CD4-positive, alpha-beta T cell (primary cell): ENCODE measurements around the gene GRM4. TPM values are rescaled to one million over a fixed set of nuclear protein-coding genes. Genes with fewer than 3 reads are reported as not detected.

Experiments
- ATAC-seq: fragments of 200-7000 bp; cut with Tn5 transposase; one replicate; pipeline ENCODE4 v1.10.0; 2022; ENCODE audit warnings: mild to moderate bottlenecking; ENCODE audit not compliant: poor library complexity
- CTCF ChIA-PET: fragments of 350-600 bp; sonication (Branson Sonifier 250); formaldehyde crosslinking; loops from one replicate; lab custom pipeline; 2021; ENCODE audit warnings: antibody characterized with exemption, inconsistent platforms; lab: Charles Lee
- POLR2A ChIA-PET: fragments of 350-600 bp; sonication (Branson Sonifier 250); formaldehyde crosslinking; loops from one replicate; lab custom pipeline; 2021; ENCODE audit warnings: antibody characterized with exemption, inconsistent platforms; lab: Charles Lee
- DNase-seq, 14 experiments: peaks; one replicate each; pipeline ENCODE4 v3.0.0-alpha.2; 2013 to 2020; ENCODE audit warnings: mixed read lengths in 2 of 14
- H3K27ac ChIP-seq, 2 donors: one replicate each; pipeline versions ENCODE4 v1.5.1 to v1.7.0; 2013; ENCODE audit warnings: low read length in 2 of 2, low read depth in 1 of 2, mild to moderate bottlenecking in 1 of 2
- H3K27me3 ChIP-seq, 2 experiments: 1 replicate in 1 of 2; 2 replicates in 1 of 2; pipeline versions ENCODE4 v1.6.1 to v1.7.0; 2013; ENCODE audit warnings: low read length in 2 of 2, control low read depth in 1 of 2, mild to moderate bottlenecking in 1 of 2, moderate library complexity in 1 of 2; ENCODE audit not compliant: insufficient read depth in 2 of 2, control insufficient read depth in 1 of 2
- H3K36me3 ChIP-seq: one replicate; pipeline ENCODE4 v1.6.1; 2013; ENCODE audit warnings: low read length, control low read depth; ENCODE audit not compliant: insufficient read depth
- H3K4me1 ChIP-seq: one replicate; pipeline ENCODE4 v1.6.1; 2013; ENCODE audit warnings: low read length, control low read depth; ENCODE audit not compliant: insufficient read depth
- H3K4me3 ChIP-seq: one replicate; pipeline ENCODE4 v1.5.1; 2013; ENCODE audit warnings: mild to moderate bottlenecking, low read length, moderate library complexity
- H3K9me3 ChIP-seq, 2 experiments: 1 replicate in 1 of 2; 2 replicates in 1 of 2; pipeline versions ENCODE4 v1.6.1 to v1.7.0; 2013; ENCODE audit warnings: low read length in 2 of 2, mild to moderate bottlenecking in 2 of 2, control low read depth in 1 of 2, moderate library complexity in 1 of 2; ENCODE audit not compliant: control insufficient read depth in 1 of 2, insufficient read depth in 1 of 2
- H3K27ac Mint-ChIP-seq: one replicate; pipeline ENCODE4 v1.8.0; 2020; ENCODE audit warnings: mixed read lengths
- H3K27me3 Mint-ChIP-seq: one replicate; pipeline ENCODE4 v1.8.0; 2021; ENCODE audit warnings: mixed read lengths
- H3K36me3 Mint-ChIP-seq: one replicate; pipeline ENCODE4 v1.8.0; 2021; ENCODE audit warnings: low read depth, mixed read lengths
- H3K4me1 Mint-ChIP-seq: one replicate; pipeline ENCODE4 v1.8.0; 2021; ENCODE audit warnings: low read depth, mixed read lengths
- H3K4me3 Mint-ChIP-seq: one replicate; pipeline ENCODE4 v1.8.0; 2020; ENCODE audit warnings: mild to moderate bottlenecking, mixed read lengths
- H3K9me3 Mint-ChIP-seq: one replicate; pipeline ENCODE4 v1.8.0; 2020; ENCODE audit warnings: mixed read lengths
- intact Hi-C, 2 experiments: fragments of 100-400 bp; cut with DNase I in 1 of 2; cut with micrococcal nuclease in 1 of 2; formaldehyde crosslinking; loops; one replicate each; pipeline versions ENCODE4 v1.15.1 to v1.9.0; 2023 to 2025; cut with DNase I, micrococcal nuclease
- total RNA-seq, 174 experiments: library from RNA in 2 of 174; stranded (reverse) in 2 of 174; gene quantifications; one replicate each; pipeline ENCODE4 v1.2.3 and lab custom pipeline; 2021 to 2026
- TF ChIP-seq, protein P1 (sequence below): fragments of 200-600 bp; IDR thresholded peaks from one replicate; pipeline ENCODE4 v1.8.0; 2022; ENCODE audit warnings: antibody characterized with exemption, mild to moderate bottlenecking

GRM4 gene
- total RNA-seq, 2 experiments from 2014 or later: 0.08 TPM; not detected in 1

DNA sequence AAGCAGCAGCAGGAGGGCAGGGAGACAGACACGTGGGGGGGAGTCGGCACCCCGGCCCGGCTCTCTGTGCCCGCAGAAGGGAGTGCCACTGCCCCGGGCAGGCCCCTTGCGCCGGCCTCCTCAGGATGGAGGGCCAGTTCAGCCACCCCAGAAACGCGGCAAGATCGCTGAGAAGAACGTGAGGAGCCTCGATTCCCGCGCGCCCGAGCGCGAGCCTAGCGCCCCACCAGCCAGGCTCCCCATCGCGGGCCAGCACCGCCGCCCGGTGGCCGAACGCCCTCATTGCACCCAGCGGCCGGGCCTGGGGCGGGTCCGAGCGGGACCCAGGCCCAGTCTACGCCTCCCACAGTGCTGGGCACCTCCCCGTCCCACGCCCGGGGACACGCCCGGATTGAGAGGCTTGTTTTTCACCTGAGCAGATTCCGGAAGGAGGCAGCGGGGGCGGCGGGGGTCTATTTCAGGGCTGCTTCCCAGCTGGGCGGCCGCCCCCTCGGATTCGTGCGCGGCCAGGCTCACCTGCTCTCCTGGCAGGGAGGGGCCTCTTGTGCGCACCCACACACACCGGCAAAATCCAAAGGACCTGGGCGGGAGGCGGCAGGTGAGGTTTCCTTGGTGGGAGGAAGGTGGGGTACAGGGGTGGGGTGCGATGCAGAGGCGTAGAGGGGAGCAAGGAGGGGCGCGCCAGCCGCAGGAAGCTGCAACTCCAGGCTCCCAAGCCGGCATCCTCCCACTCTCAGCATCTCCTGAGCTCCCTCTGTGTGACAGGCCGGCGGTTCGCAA is 9.0 kb upstream of the GRM4 start:
- intact Hi-C loops: loop anchor here (1.0 to 10.0 kb wide), 7 partner anchors 100 to 570 kb away; partner anchors contain the start of gene BAK1 (in 1 of the 2)
- Mint-ChIP-seq H3K9me3 (no peaks in the 10 kb centered on the region), H3K4me3 (no peak overlapping the region), H3K27me3 (peaks cover 38% of the 10 kb centered on the region), H3K4me1 (no peaks in the 10 kb centered on the region), H3K27ac (no peak overlapping the region), H3K36me3 (no peaks in the 10 kb centered on the region)
- DNase-seq (peak; percentile 45 to 80 (median 63)), ATAC-seq (peak; percentile 97)
- Histone ChIP-seq H3K4me1 (peaks cover 13% of the 10 kb centered on the region), H3K36me3 (no peaks in the 10 kb centered on the region), H3K9me3 (peaks cover 8 to 13% of the 10 kb centered on the region in 2 experiments), H3K27me3 (peaks cover 21 to 37% of the 10 kb centered on the region in 2 experiments), H3K4me3 (peak overlapping the region; percentile 25), H3K27ac (no peak overlapping the region)
- TF ChIP-seq, protein P1, sequence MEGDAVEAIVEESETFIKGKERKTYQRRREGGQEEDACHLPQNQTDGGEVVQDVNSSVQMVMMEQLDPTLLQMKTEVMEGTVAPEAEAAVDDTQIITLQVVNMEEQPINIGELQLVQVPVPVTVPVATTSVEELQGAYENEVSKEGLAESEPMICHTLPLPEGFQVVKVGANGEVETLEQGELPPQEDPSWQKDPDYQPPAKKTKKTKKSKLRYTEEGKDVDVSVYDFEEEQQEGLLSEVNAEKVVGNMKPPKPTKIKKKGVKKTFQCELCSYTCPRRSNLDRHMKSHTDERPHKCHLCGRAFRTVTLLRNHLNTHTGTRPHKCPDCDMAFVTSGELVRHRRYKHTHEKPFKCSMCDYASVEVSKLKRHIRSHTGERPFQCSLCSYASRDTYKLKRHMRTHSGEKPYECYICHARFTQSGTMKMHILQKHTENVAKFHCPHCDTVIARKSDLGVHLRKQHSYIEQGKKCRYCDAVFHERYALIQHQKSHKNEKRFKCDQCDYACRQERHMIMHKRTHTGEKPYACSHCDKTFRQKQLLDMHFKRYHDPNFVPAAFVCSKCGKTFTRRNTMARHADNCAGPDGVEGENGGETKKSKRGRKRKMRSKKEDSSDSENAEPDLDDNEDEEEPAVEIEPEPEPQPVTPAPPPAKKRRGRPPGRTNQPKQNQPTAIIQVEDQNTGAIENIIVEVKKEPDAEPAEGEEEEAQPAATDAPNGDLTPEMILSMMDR: peak; percentile 92
- CTCF ChIA-PET: interaction anchor here (0.8 to 3.0 kb wide), 4 partner anchors 13 to 384 kb away, joined by 3 to 16 read pairs (median 3); no protein-coding TSS in a partner anchor
- POLR2A ChIA-PET: no interaction called here

DNA sequence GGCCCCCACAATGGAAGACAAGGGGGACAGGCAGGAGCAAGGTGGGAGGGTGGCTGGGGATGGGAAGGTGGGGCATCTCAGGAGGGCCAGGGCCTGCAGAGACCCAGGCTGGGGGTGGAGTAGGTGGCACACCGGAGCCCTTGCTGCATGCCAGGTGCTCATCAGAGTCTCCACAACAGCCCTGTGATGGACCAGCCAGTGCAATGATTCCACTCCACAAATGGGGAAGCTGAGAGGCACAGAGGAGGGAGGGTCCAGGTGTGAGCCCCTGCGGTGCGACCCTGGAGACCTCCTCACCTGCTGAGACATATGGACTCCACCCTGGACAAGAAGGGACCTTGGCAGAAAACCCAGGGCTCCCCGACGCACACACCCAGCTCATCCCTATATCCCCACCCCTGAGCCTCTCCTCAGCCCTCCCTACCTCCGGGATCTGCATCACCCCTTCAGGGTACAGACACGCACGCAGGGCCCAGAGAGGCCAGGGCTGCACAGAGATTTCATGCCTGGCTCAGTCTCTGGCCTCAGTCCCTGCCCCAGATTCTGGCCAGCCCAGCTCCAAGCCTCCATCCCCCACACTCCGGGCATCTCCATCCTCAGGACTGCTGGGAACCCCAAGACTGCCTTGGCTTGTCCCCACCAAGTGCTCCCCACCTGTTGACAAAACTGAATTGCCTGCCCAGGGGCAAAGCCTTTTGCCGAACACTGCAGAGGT is 7.1 kb upstream of the GRM4 start:
- H3K36me3 Mint-ChIP-seq: no peaks in the 10 kb centered on the region
- TF ChIP-seq, protein P1: no peak
- peaks cover 32 to 53% of the 10 kb centered on the region in 2 experiments for H3K27me3 ChIP-seq
- no peaks in the 10 kb centered on the region for H3K9me3 Mint-ChIP-seq
- no peak overlapping the region for H3K4me3 ChIP-seq
- intact Hi-C loops: loop anchor here (5.0 to 10.0 kb wide), 3 partner anchors 298 to 568 kb away; partner anchors contain the start of gene BAK1 (in 1 of the 2)
- H3K27me3 Mint-ChIP-seq: peaks cover 57% of the 10 kb centered on the region
- H3K9me3 ChIP-seq: peaks cover 0 to 4% of the 10 kb centered on the region in 2 experiments
- H3K27ac ChIP-seq: no peak overlapping the region
- H3K4me1 ChIP-seq: peaks cover 13% of the 10 kb centered on the region
- POLR2A ChIA-PET: no interaction called here
- no peaks in the 10 kb centered on the region for H3K36me3 ChIP-seq
- CTCF ChIA-PET: interaction anchor here (0.5 kb wide), 2 partner anchors 11 kb away, joined by 3 to 4 read pairs; no protein-coding TSS in a partner anchor
- ATAC-seq (no peak), DNase-seq (no peak)
- H3K27ac Mint-ChIP-seq: no peak overlapping the region
- no peak overlapping the region for H3K4me3 Mint-ChIP-seq
- no peaks in the 10 kb centered on the region for H3K4me1 Mint-ChIP-seq

DNA sequence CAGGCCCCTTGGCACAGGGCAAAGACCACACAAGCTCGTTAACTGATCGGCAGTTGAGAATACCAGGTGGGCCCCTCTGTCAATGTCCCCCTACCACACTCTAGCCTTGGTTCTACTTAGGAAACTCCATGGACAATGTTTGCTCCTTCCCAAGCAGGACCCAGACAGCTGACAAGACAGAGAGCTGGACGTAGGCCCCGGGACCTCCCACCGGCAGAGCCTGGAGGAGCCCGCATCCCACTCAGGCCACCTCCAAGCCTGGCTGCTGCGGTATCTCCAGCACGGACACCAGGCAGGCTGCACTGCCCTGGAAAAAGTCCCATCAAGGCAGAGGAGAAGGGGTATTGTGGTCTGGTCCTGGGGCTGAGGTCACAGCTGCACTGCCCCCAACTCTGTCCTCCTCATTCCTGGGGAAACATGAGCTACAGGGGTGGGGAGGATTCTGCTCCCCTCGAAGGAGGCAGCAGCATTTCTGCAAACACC is 6.2 kb upstream of the GRM4 start:
- no peak overlapping the region for H3K4me3 Mint-ChIP-seq
- peaks cover 64% of the 10 kb centered on the region for H3K27me3 Mint-ChIP-seq
- no peaks in the 10 kb centered on the region for H3K36me3 Mint-ChIP-seq
- ATAC-seq: no peak
- ChIA-PET POLR2A (no interaction called here), CTCF (no interaction called here)
- no peak overlapping the region for H3K27ac ChIP-seq
- H3K27me3 ChIP-seq: peaks cover 32 to 53% of the 10 kb centered on the region in 2 experiments
- TF ChIP-seq, protein P1: no peak
- no peaks in the 10 kb centered on the region for H3K9me3 Mint-ChIP-seq
- H3K4me3 ChIP-seq: no peak overlapping the region
- peaks cover 13% of the 10 kb centered on the region for H3K4me1 ChIP-seq
- peaks cover 0 to 4% of the 10 kb centered on the region in 2 experiments for H3K9me3 ChIP-seq
- H3K4me1 Mint-ChIP-seq: no peaks in the 10 kb centered on the region
- intact Hi-C loops: loop anchor here (5.0 to 10.0 kb wide), 3 partner anchors 297 to 567 kb away; partner anchors contain the start of gene BAK1 (in 1 of the 2)
- H3K36me3 ChIP-seq: no peaks in the 10 kb centered on the region
- no peak for DNase-seq
- H3K27ac Mint-ChIP-seq: no peak overlapping the region
